SU-DHL-6 (cell line): Measurements from ENCODE around the gene CACNA2D1.

Experiments used
- EZH2phosphoT487 ChIP-seq: fragments of 200-600 bp; sonication (generic), shearing (Covaris generic); conservative IDR thresholded peaks from 2 replicates; pipeline ENCODE4 v1.6.1; 2018; ENCODE audit warnings: mild to moderate bottlenecking, antibody characterized with exemption, low read length, moderate library complexity, mixed read lengths
- TF ChIP-seq, protein P1 (sequence below): fragments of 200-600 bp; sonication (generic); IDR thresholded peaks from one replicate; pipeline ENCODE4 v1.5.1; 2017; ENCODE audit warnings: antibody characterized with exemption, mild to moderate bottlenecking, low read length, moderate library complexity; ENCODE audit not compliant: insufficient read depth, poor library complexity, severe bottlenecking

DNA sequence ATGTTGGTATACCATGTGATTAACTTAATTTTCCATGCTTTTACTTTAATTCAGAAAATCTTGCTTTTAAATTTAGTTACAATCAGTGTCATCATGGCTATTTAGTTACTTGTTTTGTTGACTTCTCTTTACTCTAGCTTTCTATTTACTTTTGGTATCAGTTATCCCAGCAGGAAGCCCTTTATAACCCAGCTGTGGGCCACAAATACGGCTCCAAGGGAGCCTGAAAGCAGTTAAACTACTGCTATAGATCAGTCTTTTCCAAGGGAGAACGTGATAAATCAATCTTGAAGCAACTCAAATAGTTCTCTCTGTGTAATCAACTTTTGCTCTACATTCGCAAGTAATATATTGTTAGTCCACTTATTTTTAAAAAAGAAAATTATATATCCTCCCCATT, 287.4 kb downstream of the CACNA2D1 start:
- TF ChIP-seq, protein P1, sequence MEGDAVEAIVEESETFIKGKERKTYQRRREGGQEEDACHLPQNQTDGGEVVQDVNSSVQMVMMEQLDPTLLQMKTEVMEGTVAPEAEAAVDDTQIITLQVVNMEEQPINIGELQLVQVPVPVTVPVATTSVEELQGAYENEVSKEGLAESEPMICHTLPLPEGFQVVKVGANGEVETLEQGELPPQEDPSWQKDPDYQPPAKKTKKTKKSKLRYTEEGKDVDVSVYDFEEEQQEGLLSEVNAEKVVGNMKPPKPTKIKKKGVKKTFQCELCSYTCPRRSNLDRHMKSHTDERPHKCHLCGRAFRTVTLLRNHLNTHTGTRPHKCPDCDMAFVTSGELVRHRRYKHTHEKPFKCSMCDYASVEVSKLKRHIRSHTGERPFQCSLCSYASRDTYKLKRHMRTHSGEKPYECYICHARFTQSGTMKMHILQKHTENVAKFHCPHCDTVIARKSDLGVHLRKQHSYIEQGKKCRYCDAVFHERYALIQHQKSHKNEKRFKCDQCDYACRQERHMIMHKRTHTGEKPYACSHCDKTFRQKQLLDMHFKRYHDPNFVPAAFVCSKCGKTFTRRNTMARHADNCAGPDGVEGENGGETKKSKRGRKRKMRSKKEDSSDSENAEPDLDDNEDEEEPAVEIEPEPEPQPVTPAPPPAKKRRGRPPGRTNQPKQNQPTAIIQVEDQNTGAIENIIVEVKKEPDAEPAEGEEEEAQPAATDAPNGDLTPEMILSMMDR = no peak
- no peak for TF ChIP-seq EZH2phosphoT487
